ENCODE measurements around the gene FAM13A. TPM values are rescaled to one million over a fixed set of nuclear protein-coding genes. Genes with fewer than 3 reads are reported as not detected.
A peak's percentile ranks its signal among the peaks of the same experiment; 100 is the strongest.
"Not testable (repeated sequence)": the region's sequence is repeated elsewhere in the genome, so short reads cannot be mapped to it uniquely, and the experiment has no call there.

Gene FAM13A
- total RNA-seq, 1 donor from 2014 or later: 57.7 TPM

DNA sequence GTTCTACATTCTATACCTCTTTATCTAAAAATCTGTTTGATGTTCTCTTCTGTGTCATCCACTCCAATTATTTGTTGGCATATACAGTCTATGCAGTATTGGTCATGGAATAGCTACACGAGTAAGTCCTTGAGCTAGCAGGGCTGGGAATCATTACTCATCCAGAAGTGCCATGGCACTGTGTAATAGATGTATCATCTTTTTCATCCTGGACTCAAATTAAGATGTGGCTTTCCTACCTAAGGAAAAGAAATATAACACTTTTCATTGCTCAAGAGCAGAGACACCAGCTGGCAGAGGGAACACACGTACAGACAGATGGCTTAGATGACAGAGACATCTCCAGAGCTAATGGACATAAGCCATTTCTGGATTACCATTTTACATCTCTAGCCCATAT, 159.8 kb downstream of the FAM13A start:
- Mint-ChIP-seq H3K27ac (no peak overlapping the region), H3K27me3 (ENCODE audit: low read depth) (no peaks in the 10 kb centered on the region), H3K9me3 (peaks cover 26% of the 10 kb centered on the region), H3K4me3 (no peak overlapping the region), H3K36me3 (peaks cover 41% of the 10 kb centered on the region), H3K4me1 (no peaks in the 10 kb centered on the region)
- DNase-seq (ENCODE audit: low spot score in 2 of 2, unreplicated experiment in 2 of 2): no peak
- TF ChIP-seq, protein P1, sequence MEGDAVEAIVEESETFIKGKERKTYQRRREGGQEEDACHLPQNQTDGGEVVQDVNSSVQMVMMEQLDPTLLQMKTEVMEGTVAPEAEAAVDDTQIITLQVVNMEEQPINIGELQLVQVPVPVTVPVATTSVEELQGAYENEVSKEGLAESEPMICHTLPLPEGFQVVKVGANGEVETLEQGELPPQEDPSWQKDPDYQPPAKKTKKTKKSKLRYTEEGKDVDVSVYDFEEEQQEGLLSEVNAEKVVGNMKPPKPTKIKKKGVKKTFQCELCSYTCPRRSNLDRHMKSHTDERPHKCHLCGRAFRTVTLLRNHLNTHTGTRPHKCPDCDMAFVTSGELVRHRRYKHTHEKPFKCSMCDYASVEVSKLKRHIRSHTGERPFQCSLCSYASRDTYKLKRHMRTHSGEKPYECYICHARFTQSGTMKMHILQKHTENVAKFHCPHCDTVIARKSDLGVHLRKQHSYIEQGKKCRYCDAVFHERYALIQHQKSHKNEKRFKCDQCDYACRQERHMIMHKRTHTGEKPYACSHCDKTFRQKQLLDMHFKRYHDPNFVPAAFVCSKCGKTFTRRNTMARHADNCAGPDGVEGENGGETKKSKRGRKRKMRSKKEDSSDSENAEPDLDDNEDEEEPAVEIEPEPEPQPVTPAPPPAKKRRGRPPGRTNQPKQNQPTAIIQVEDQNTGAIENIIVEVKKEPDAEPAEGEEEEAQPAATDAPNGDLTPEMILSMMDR (IDR thresholded peaks at IDR 0.05; ENCODE audit: unreplicated experiment): no peak

DNA sequence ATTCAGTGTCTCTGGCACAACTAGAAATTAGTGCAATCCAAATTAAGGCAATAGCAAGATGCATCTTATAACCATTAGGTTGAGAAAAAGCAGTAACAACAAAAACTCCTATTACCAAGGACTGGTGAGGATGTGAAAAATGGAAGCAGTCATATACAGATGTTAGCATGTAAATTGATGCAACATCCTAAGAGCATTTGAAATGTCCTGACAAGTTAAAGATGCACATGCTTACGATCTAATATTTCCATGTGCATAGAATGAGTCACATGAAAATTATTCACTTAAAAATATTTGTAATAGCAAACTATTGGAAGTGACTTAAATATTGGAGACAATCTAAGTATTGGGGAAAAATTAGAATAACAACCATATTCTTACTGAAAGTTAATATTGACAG, 163.0 kb downstream of the FAM13A start:
- peaks cover 12% of the 10 kb centered on the region for H3K4me1 Mint-ChIP-seq
- no peak overlapping the region for H3K27ac Mint-ChIP-seq
- DNase-seq (ENCODE audit: low spot score in 2 of 2, unreplicated experiment in 2 of 2): no peak
- no peaks in the 10 kb centered on the region for H3K27me3 Mint-ChIP-seq (ENCODE audit: low read depth)
- H3K36me3 Mint-ChIP-seq: peaks cover 15% of the 10 kb centered on the region
- no peaks in the 10 kb centered on the region for H3K9me3 Mint-ChIP-seq
- H3K4me3 Mint-ChIP-seq: no peak overlapping the region
- TF ChIP-seq, protein P1 (IDR thresholded peaks at IDR 0.05; ENCODE audit: unreplicated experiment): no peak

DNA sequence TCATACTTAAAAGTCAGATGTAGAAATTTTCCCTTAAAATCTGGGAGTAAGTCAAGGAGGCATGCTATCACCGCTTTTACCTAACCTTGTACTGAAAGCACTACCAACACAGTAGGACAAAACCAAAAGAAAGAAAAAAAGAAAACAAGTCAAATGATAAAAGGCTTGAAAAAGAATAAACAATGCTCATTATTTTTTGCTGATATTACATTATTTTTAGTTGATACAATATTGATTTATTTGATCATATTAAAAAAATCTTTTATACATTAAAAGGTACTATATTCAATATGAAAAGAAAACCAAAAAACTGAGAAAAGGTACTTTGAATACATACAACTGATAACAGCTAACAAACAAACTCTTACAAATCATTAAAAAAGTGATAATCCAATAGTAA, 164.3 kb downstream of the FAM13A start:
- DNase-seq (ENCODE audit: low spot score in 2 of 2, unreplicated experiment in 2 of 2): no peak
- no peak overlapping the region for H3K27ac Mint-ChIP-seq
- H3K4me3 Mint-ChIP-seq: no peak overlapping the region
- no peaks in the 10 kb centered on the region for H3K9me3 Mint-ChIP-seq
- peaks cover 12% of the 10 kb centered on the region for H3K4me1 Mint-ChIP-seq
- peaks cover 14% of the 10 kb centered on the region for H3K36me3 Mint-ChIP-seq
- TF ChIP-seq, protein P1 (IDR thresholded peaks at IDR 0.05; ENCODE audit: unreplicated experiment): no peak
- H3K27me3 Mint-ChIP-seq (ENCODE audit: low read depth): no peaks in the 10 kb centered on the region

DNA sequence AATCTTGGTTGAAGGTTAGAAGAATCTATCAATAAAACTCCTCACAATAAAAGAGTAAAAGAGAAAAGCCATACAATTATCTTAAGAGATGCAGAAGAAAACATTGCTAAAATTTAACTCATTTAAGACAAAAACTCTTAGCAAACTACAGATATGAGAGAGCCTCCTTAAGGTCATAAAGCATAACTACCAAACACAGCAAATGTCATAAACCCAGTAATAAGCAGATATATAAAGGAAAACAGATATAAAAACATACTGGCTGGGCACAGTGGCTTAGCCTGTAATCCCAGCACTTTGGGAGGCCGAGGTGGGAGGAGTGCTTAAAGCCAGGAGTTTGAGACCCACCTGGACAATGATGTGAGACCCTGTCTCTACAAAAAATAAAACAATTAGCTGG, 165.3 kb downstream of the FAM13A start:
- peaks cover 12% of the 10 kb centered on the region for H3K4me1 Mint-ChIP-seq
- no peaks in the 10 kb centered on the region for H3K27me3 Mint-ChIP-seq (ENCODE audit: low read depth)
- no peaks in the 10 kb centered on the region for H3K9me3 Mint-ChIP-seq
- no peak overlapping the region for H3K4me3 Mint-ChIP-seq
- H3K27ac Mint-ChIP-seq: no peak overlapping the region
- DNase-seq (ENCODE audit: low spot score in 2 of 2, unreplicated experiment in 2 of 2): no peak
- peaks cover 8% of the 10 kb centered on the region for H3K36me3 Mint-ChIP-seq
- TF ChIP-seq, protein P1 (IDR thresholded peaks at IDR 0.05; ENCODE audit: unreplicated experiment): no peak

DNA sequence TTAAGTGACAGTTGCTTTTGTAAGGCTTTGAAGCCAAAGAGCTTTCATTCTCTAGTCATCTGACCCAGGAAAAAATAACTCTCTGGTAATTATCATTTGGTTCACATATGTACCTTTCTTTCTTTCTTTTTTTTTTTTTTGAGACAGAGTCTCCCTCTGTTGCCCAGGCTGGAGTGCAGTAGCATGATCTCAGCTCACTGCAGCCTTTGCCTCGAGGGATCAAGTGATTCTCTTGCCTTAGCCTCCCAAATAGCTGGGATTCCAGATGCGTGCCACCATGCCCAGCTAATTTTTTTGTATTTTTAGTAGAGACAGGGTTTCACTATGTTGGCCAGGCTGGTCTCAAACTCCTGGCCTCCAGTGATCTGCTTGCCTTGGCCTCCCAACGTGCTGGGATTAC, 169.6 kb downstream of the FAM13A start:
- not testable (repeated sequence) for H3K27ac Mint-ChIP-seq; H3K4me3 Mint-ChIP-seq; DNase-seq (ENCODE audit: low spot score in 2 of 2, unreplicated experiment in 2 of 2); H3K27me3 Mint-ChIP-seq (ENCODE audit: low read depth)
- H3K36me3 Mint-ChIP-seq: peaks cover 15% of the 10 kb centered on the region
- H3K4me1 Mint-ChIP-seq: peaks cover 12% of the 10 kb centered on the region
- peaks cover 32% of the 10 kb centered on the region for H3K9me3 Mint-ChIP-seq

DNA sequence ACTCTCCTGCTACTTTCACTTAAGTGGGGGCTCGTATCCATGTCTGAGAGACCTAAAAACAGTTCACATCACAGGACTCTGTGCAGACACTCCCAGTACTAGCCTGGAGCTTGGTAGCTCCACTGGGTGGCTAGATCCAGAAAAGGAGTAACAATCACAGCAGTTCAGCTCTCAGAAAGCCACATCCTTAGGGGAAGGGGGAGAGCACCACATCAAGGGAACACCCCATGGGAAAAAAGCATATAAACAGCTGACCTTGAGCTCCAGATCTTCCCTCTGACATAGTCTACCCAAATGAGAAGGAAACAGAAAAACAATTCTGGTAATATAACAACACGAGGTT, 175.8 kb downstream of the FAM13A start:
- no peak for DNase-seq (ENCODE audit: low spot score in 2 of 2, unreplicated experiment in 2 of 2)
- no peak overlapping the region for H3K4me3 Mint-ChIP-seq
- TF ChIP-seq, protein P1 (IDR thresholded peaks at IDR 0.05; ENCODE audit: unreplicated experiment): no peak
- peaks cover 15% of the 10 kb centered on the region for H3K4me1 Mint-ChIP-seq
- H3K9me3 Mint-ChIP-seq: peaks cover 44% of the 10 kb centered on the region
- no peaks in the 10 kb centered on the region for H3K27me3 Mint-ChIP-seq (ENCODE audit: low read depth)
- H3K27ac Mint-ChIP-seq: peak overlapping the region; percentile 68
- peaks cover 12% of the 10 kb centered on the region for H3K36me3 Mint-ChIP-seq

Data from mesothelial cell of epicardium (in vitro differentiated cells).